ENCODE results near the gene TAMALIN. TPM values are rescaled to one million over a fixed set of nuclear protein-coding genes. Genes with fewer than 3 reads are reported as not detected.

The TAMALIN gene
- polyA plus RNA-seq, 2 of the 4 experiments (the other 2 are of a cell fraction), result 0.30 to 0.35 TPM

DNA sequence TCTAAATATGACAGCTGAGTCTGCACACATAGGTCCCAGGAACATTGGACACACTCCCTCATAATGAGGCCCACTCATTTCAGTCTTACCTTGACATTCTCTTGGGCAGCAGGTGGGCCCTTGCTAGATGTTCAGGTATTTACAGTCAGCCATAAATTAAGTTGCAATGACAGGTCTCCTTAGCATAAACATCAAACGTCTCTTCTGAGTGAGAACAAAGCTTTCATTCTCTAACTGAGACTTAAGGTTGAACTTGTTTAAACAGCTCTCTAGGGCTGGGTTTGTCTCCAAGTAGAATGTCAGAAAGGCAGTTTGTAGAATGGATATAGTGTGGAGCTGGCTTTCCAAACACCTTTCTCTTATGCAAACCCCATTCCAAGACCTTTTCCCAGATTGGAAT is 44.9 kb upstream of the TAMALIN start:
- TF ChIP-seq POLR2A (IDR thresholded peaks at IDR 0.05; ENCODE audit: low read length) (no peak), EP300 (IDR thresholded peaks at IDR 0.05) (no peak), HDAC2 (IDR thresholded peaks at IDR 0.05) (no peak), KDM1A (IDR thresholded peaks at IDR 0.05; ENCODE audit: low read depth) (no peak), RNF2 (IDR thresholded peaks at IDR 0.05; ENCODE audit: borderline replicate concordance, low read depth) (no peak), HOXA7 (CRISPR knock-in tag; IDR thresholded peaks at IDR 0.05) (no peak)
- ChIA-PET POLR2A (interaction anchor here (1.3 kb wide), 1 partner anchor 141 kb away, joined by 4 read pairs; no protein-coding TSS in a partner anchor), CTCF (interaction anchor here (0.8 to 1.6 kb wide), 10 partner anchors 9 to 68 kb away, joined by 3 to 6 read pairs (median 4); no protein-coding TSS in a partner anchor)
- 14% methylated on average over 1 of the region's 1 CpG for WGBS (ENCODE audit: missing lambda C conversion rate)
- no peak for FAIRE-seq
- no peak for DNase-seq (ENCODE audit: low read depth in 1 of 2, low spot score in 1 of 2)
- no peak overlapping the region for H3K27ac ChIP-seq
- no peak for ATAC-seq
- H3K4me3 ChIP-seq, result no peak overlapping the region
- H3K4me2 ChIP-seq, result 0 out of 3 replicates have a peak overlapping the region, but pooled peaks have one; percentile 27
- H3K4me1 ChIP-seq, result peaks cover 10% of the 10 kb centered on the region
- no peaks in the 10 kb centered on the region for H3K9me3 ChIP-seq

DNA sequence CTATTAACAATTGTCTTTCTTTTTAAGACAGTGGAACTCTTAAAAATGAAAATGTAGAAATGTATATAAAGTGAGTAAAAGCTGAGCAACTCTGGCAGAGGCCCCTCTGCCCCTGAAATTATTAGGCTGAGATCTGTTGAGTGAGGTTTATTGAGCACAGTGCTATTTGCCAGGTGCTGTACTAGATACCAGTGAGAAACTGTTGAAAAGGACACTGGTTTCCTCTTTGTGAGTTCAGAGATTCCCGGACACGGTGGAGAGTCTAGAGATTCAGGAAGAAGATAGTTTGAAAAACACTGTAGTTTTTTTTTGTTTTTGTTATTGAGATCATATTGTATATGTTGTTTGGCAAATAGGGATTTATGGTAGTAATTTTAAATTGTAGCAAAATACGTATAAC is 44.0 kb upstream of the TAMALIN start:
- H3K9me3 ChIP-seq, result no peaks in the 10 kb centered on the region
- DNase-seq (ENCODE audit: low read depth in 1 of 2, low spot score in 1 of 2) (no peak), FAIRE-seq (no peak), ATAC-seq (no peak)
- TF ChIP-seq, protein P1, sequence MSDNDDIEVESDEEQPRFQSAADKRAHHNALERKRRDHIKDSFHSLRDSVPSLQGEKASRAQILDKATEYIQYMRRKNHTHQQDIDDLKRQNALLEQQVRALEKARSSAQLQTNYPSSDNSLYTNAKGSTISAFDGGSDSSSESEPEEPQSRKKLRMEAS (IDR thresholded peaks at IDR 0.05), result no peak
- TF ChIP-seq, protein P2, sequence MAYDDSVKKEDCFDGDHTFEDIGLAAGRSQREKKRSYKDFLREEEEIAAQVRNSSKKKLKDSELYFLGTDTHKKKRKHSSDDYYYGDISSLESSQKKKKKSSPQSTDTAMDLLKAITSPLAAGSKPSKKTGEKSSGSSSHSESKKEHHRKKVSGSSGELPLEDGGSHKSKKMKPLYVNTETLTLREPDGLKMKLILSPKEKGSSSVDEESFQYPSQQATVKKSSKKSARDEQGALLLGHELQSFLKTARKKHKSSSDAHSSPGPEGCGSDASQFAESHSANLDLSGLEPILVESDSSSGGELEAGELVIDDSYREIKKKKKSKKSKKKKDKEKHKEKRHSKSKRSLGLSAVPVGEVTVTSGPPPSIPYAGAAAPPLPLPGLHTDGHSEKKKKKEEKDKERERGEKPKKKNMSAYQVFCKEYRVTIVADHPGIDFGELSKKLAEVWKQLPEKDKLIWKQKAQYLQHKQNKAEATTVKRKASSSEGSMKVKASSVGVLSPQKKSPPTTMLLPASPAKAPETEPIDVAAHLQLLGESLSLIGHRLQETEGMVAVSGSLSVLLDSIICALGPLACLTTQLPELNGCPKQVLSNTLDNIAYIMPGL (CRISPR knock-in tag; IDR thresholded peaks at IDR 0.05; ENCODE audit: borderline replicate concordance), result no peak
- TF ChIP-seq SREBF2 (IDR thresholded peaks at IDR 0.05) (no peak), JUN (IDR thresholded peaks at IDR 0.05) (no peak), FOSL2 (IDR thresholded peaks at IDR 0.05) (no peak), FOSL2 (CRISPR knock-in tag; IDR thresholded peaks at IDR 0.05) (no peak), POLR2A (IDR thresholded peaks at IDR 0.05; ENCODE audit: low read length) (no peak), MAZ (IDR thresholded peaks at IDR 0.05; ENCODE audit: borderline replicate concordance, low read depth, low read length) (no peak), NPAS2 (CRISPR knock-in tag; IDR thresholded peaks at IDR 0.05; ENCODE audit: borderline replicate concordance) (no peak), RFX5 (IDR thresholded peaks at IDR 0.05) (no peak), CBX2 (IDR thresholded peaks at IDR 0.05; ENCODE audit: borderline replicate concordance, low read depth) (no peak)
- H3K4me3 ChIP-seq, result no peak overlapping the region
- ChIA-PET CTCF (interaction anchor here (1.0 to 1.6 kb wide), 9 partner anchors 8 to 69 kb away, joined by 3 to 6 read pairs (median 4); no protein-coding TSS in a partner anchor), POLR2A (interaction anchor here (1.3 kb wide), 1 partner anchor 142 kb away, joined by 4 read pairs; no protein-coding TSS in a partner anchor)
- H3K4me1 ChIP-seq, result peaks cover 10% of the 10 kb centered on the region
- no peak overlapping the region for H3K4me2 ChIP-seq
- no peak overlapping the region for H3K27ac ChIP-seq
- 94% methylated on average over 3 of the region's 3 CpGs for WGBS (ENCODE audit: missing lambda C conversion rate)

DNA sequence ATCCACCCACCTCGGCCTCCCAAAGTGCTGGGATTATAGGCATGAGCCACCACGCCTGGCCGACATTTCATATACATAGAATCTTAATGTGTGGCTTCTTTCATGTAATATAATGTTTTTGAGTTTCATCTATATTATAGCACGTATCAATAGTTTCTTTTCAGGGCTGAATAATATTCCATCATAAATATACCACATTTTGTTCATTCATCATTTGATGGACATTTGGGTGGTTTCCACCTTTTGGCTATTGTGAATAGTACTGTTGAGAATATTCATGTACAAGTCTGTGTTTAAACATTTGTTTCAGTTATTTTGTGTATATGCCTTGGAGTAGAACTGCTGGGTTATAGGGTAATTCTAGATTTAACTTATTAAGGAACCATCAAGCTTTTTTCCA is 43.3 kb upstream of the TAMALIN start:
- POLR2A ChIA-PET, result no interaction called here

More for the DNA sequence above, 43.3 kb upstream of the TAMALIN start:
- ATAC-seq (no peak), FAIRE-seq (no peak), DNase-seq (ENCODE audit: low read depth in 1 of 2, low spot score in 1 of 2) (no peak)
- CTCF ChIA-PET, result interaction anchor here (1.6 kb wide), 1 partner anchor 41 kb away, joined by 4 read pairs; no protein-coding TSS in a partner anchor
- Histone ChIP-seq H3K4me2 (no peak overlapping the region), H3K4me3 (no peak overlapping the region), H3K4me1 (peaks cover 10% of the 10 kb centered on the region), H3K9me3 (no peaks in the 10 kb centered on the region), H3K27ac (no peak overlapping the region)
- 94% methylated on average over 4 of the region's 4 CpGs for WGBS (ENCODE audit: missing lambda C conversion rate)
- TF ChIP-seq KDM1A (IDR thresholded peaks at IDR 0.05; ENCODE audit: low read depth), result no peak
- TF ChIP-seq JUNB (IDR thresholded peaks at IDR 0.05), result no peak
- TF ChIP-seq BHLHE40 (IDR thresholded peaks at IDR 0.05; ENCODE audit: low read depth, low read length), result no peak
- TF ChIP-seq HOXA7 (CRISPR knock-in tag; IDR thresholded peaks at IDR 0.05), result no peak
- TF ChIP-seq RARB (CRISPR knock-in tag; IDR thresholded peaks at IDR 0.05), result no peak
- TF ChIP-seq, protein P1 (IDR thresholded peaks at IDR 0.05), result no peak
- no peak for TF ChIP-seq ESRRA (IDR thresholded peaks at IDR 0.05; ENCODE audit: borderline replicate concordance, low read length)
- TF ChIP-seq SMC3 (IDR thresholded peaks at IDR 0.05), result no peak
- no peak for TF ChIP-seq EHMT2 (IDR thresholded peaks at IDR 0.05; ENCODE audit: low read depth)
- TF ChIP-seq RAD21 (conservative IDR thresholded peaks at IDR 0.05 in 1 of 2, IDR thresholded peaks at IDR 0.05 in 1 of 2), result no peak
